Progenitor cell of endocrine pancreas (in vitro differentiated cells): ENCODE data around the gene MRPL44. TPM values are rescaled to one million over a fixed set of nuclear protein-coding genes. Genes with fewer than 3 reads are reported as not detected.

ENCODE experiments used
- DNase-seq: peaks from one replicate; pipeline ENCODE4 v3.0.0; 2021; ENCODE audit warnings: low spot score; ENCODE audit not compliant: unreplicated experiment
- H3K27ac Mint-ChIP-seq: 2 replicates; pipeline ENCODE4 v1.8.0; 2021; ENCODE audit warnings: mild to moderate bottlenecking, moderate library complexity, mixed read lengths
- H3K27me3 Mint-ChIP-seq: 2 replicates; pipeline ENCODE4 v1.8.0; 2021; ENCODE audit warnings: mixed read lengths
- H3K36me3 Mint-ChIP-seq: 2 replicates; pipeline ENCODE4 v1.8.0; 2022; ENCODE audit warnings: mixed read lengths; ENCODE audit not compliant: insufficient read depth
- H3K4me1 Mint-ChIP-seq: 2 replicates; pipeline ENCODE4 v1.8.0; 2021; ENCODE audit warnings: low read depth, mixed read lengths
- H3K4me3 Mint-ChIP-seq: 2 replicates; pipeline ENCODE4 v1.8.0; 2021; ENCODE audit warnings: low read depth, mild to moderate bottlenecking, moderate library complexity, mixed read lengths
- H3K9me3 Mint-ChIP-seq: 2 replicates; pipeline ENCODE4 v1.8.0; 2021; ENCODE audit warnings: low read depth, mixed read lengths
- total RNA-seq: library from RNA; stranded (reverse); gene quantifications from 2 replicates; pipeline ENCODE4 v1.2.1, GENCODE V29; 2021
- TF ChIP-seq, protein P1 (sequence below): fragments of 200-600 bp; sonication (generic); IDR thresholded peaks from one replicate; pipeline ENCODE4 v1.5.0; 2021; ENCODE audit warnings: antibody characterized with exemption, mild to moderate bottlenecking; ENCODE audit not compliant: unreplicated experiment

Gene MRPL44
- total RNA-seq, 1 donor from 2014 or later: 26.1 TPM

GRCh38 chr2:223945755-223946154 lies 11.5 kb upstream of the MRPL44 start:
- H3K4me3 Mint-ChIP-seq: peak overlapping the region; percentile 47
- peaks cover 26% of the 10 kb centered on the region for H3K4me1 Mint-ChIP-seq
- DNase-seq: no peak
- H3K27me3 Mint-ChIP-seq: no peaks in the 10 kb centered on the region
- peaks cover 7% of the 10 kb centered on the region for H3K36me3 Mint-ChIP-seq
- TF ChIP-seq, protein P1, sequence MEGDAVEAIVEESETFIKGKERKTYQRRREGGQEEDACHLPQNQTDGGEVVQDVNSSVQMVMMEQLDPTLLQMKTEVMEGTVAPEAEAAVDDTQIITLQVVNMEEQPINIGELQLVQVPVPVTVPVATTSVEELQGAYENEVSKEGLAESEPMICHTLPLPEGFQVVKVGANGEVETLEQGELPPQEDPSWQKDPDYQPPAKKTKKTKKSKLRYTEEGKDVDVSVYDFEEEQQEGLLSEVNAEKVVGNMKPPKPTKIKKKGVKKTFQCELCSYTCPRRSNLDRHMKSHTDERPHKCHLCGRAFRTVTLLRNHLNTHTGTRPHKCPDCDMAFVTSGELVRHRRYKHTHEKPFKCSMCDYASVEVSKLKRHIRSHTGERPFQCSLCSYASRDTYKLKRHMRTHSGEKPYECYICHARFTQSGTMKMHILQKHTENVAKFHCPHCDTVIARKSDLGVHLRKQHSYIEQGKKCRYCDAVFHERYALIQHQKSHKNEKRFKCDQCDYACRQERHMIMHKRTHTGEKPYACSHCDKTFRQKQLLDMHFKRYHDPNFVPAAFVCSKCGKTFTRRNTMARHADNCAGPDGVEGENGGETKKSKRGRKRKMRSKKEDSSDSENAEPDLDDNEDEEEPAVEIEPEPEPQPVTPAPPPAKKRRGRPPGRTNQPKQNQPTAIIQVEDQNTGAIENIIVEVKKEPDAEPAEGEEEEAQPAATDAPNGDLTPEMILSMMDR: no peak
- no peak overlapping the region for H3K27ac Mint-ChIP-seq
- peaks cover 3% of the 10 kb centered on the region for H3K9me3 Mint-ChIP-seq

DNA sequence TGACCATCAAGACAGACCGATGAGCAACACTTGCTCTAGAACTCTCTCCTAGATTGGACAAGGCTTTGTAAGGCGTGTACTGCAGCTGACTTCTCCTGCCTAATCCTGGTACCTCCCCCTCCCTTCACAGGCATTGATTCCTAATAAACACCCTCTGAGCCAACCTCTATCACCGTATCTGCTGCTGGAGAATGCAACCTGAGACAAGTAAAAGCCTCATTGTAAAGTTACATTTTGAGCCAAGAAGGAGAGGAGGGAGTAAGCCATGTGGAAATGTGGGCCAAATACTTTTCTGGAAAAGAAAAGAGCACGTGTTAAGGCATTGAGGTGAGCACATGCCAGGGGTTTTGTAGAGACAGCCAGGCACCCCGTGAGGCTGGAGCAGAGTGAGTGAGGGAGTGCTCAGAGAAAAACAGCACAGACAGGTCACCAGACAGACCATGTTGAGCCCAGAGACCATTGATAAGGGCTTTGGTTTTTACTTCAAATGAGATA lies 9.5 kb upstream of the MRPL44 start:
- Mint-ChIP-seq H3K4me3 (no peak overlapping the region), H3K27ac (peak overlapping the region; percentile 17), H3K36me3 (peaks cover 2% of the 10 kb centered on the region), H3K27me3 (no peaks in the 10 kb centered on the region), H3K9me3 (no peaks in the 10 kb centered on the region), H3K4me1 (peaks cover 19% of the 10 kb centered on the region)
- DNase-seq: no peak
- TF ChIP-seq, protein P1: no peak

GRCh38 chr2:223949241-223949840 lies 7.9 kb upstream of the MRPL44 start:
- no peak for DNase-seq
- TF ChIP-seq, protein P1: no peak
- Mint-ChIP-seq H3K9me3 (no peaks in the 10 kb centered on the region), H3K4me1 (peaks cover 10% of the 10 kb centered on the region), H3K36me3 (no peaks in the 10 kb centered on the region), H3K27me3 (no peaks in the 10 kb centered on the region), H3K27ac (no peak overlapping the region), H3K4me3 (no peak overlapping the region)

GRCh38 chr2:223950448-223951347 lies 6.6 kb upstream of the MRPL44 start:
- Mint-ChIP-seq H3K27ac (no peak overlapping the region), H3K4me3 (no peak overlapping the region)

More at GRCh38 chr2:223950448-223951347, 6.6 kb upstream of the MRPL44 start:
- Mint-ChIP-seq H3K36me3 (no peaks in the 10 kb centered on the region), H3K27me3 (no peaks in the 10 kb centered on the region), H3K9me3 (no peaks in the 10 kb centered on the region), H3K4me1 (peaks cover 9% of the 10 kb centered on the region)
- DNase-seq: no peak
- TF ChIP-seq, protein P1: no peak
